GM23248 (cell line): ENCODE results near the gene MYO5A.

Experiments
- EZH2 ChIP-seq: fragments of 200-600 bp; sonication (generic); IDR thresholded peaks from 2 replicates; pipeline ENCODE4 v1.6.1; 2018; ENCODE audit warnings: antibody characterized with exemption, mild to moderate bottlenecking; ENCODE audit not compliant: insufficient read depth, poor library complexity, severe bottlenecking
- EZH2phosphoT487 ChIP-seq: fragments of 200-600 bp; sonication (generic); IDR thresholded peaks from 2 replicates; pipeline ENCODE4 v1.6.1; 2018; ENCODE audit warnings: antibody characterized with exemption, moderate library complexity, mild to moderate bottlenecking, low read depth; ENCODE audit not compliant: insufficient read depth

DNA sequence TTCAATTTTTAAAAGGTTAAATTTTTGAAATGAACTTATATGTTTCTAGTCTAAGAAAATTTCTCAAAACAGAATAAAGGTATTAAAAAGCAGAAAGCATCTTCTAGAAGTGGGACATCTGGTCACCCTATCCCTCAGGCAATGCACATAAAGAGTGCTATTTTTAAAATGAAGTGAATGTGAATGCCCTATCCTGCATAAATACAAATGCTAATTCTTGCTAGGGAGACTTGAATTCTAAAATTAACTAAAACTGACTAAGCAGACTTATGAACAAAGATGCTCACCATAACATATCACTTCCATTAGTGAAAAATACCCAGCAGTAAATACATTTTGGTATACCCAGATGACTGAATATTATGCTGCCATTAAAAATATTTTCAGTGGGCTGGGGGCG, 11.7 kb downstream of the MYO5A start:
- TF ChIP-seq EZH2 (no peak), EZH2phosphoT487 (no peak)
